Measurements from ENCODE around the gene DNAJC16. TPM values are rescaled to one million over a fixed set of nuclear protein-coding genes. Genes with fewer than 3 reads are reported as not detected.
"Not testable (repeated sequence)": the region's sequence is repeated elsewhere in the genome, so short reads cannot be mapped to it uniquely, and the experiment has no call there.

The DNAJC16 gene
- total RNA-seq, 4 donors from 2014 or later: 20.8 to 64.4 (median 31.8) TPM

- H3K4me1 ChIP-seq: peaks cover 0 to 5% (median 0%) of the 10 kb centered on the region in 4 donors
- TF ChIP-seq CTCF (IDR thresholded peaks at IDR 0.05): no peak
- no peak for TF ChIP-seq POLR2A (IDR thresholded peaks at IDR 0.05)
- H3K36me3 ChIP-seq: peaks cover 0 to 28% (median 0%) of the 10 kb centered on the region in 3 donors
- no peaks in the 10 kb centered on the region for H3K9me3 ChIP-seq
- peak in 1 of 3 donors; percentile 4 for DNase-seq
- no peak overlapping the region for H3K27ac ChIP-seq
- H3K27me3 ChIP-seq: no peaks in the 10 kb centered on the region
- H3K4me3 ChIP-seq: no peak overlapping the region
Measured at GRCh38 chr1:15513192-15513591, 13.5 kb upstream of the DNAJC16 start.

GRCh38 chr1:15513919-15514318 is 12.7 kb upstream of the DNAJC16 start:
- no peak for TF ChIP-seq CTCF (IDR thresholded peaks at IDR 0.05)
- Histone ChIP-seq H3K36me3 (peaks cover 0 to 28% (median 0%) of the 10 kb centered on the region in 3 donors), H3K4me3 (no peak overlapping the region), H3K27ac (no peak overlapping the region), H3K4me1 (peaks cover 0 to 5% (median 0%) of the 10 kb centered on the region in 4 donors), H3K27me3 (no peaks in the 10 kb centered on the region), H3K9me3 (no peaks in the 10 kb centered on the region)
- DNase-seq: no peak

- not testable (repeated sequence) for H3K9me3 ChIP-seq, H3K27ac ChIP-seq
- peaks cover 0 to 28% (median 0%) of the 10 kb centered on the region in 3 donors for H3K36me3 ChIP-seq
Measured at GRCh38 chr1:15514557-15514956, 12.1 kb upstream of the DNAJC16 start.

GRCh38 chr1:15515022-15515663 is 11.5 kb upstream of the DNAJC16 start:
- H3K27me3 ChIP-seq: no peaks in the 10 kb centered on the region
- peaks cover 0 to 5% (median 0%) of the 10 kb centered on the region in 4 donors for H3K4me1 ChIP-seq
- DNase-seq: peak in 1 of 3 donors; percentile 6
- TF ChIP-seq POLR2A (IDR thresholded peaks at IDR 0.05) (no peak), CTCF (IDR thresholded peaks at IDR 0.05) (no peak)
- H3K9me3 ChIP-seq: no peaks in the 10 kb centered on the region
- H3K27ac ChIP-seq: no peak overlapping the region
- H3K4me3 ChIP-seq: no peak overlapping the region
- H3K36me3 ChIP-seq: peaks cover 0 to 28% (median 0%) of the 10 kb centered on the region in 3 donors

More at GRCh38 chr1:15514557-15514956, 12.1 kb upstream of the DNAJC16 start:
- DNase-seq, H3K27me3 ChIP-seq, H3K4me3 ChIP-seq, H3K4me1 ChIP-seq: not testable (repeated sequence)

GRCh38 chr1:15519625-15520024 is 7.0 kb upstream of the DNAJC16 start:
- TF ChIP-seq CTCF (IDR thresholded peaks at IDR 0.05) (no peak), POLR2A (IDR thresholded peaks at IDR 0.05) (no peak)
- Histone ChIP-seq H3K27ac (no peak overlapping the region), H3K36me3 (peaks cover 0 to 16% (median 0%) of the 10 kb centered on the region in 3 donors), H3K4me3 (no peak overlapping the region), H3K27me3 (no peaks in the 10 kb centered on the region), H3K4me1 (peaks cover 0 to 11% (median 2%) of the 10 kb centered on the region in 4 donors), H3K9me3 (no peaks in the 10 kb centered on the region)
- peak in 1 of 3 donors; percentile 27 for DNase-seq

GRCh38 chr1:15521206-15521906 is 5.3 kb upstream of the DNAJC16 start:
- peaks cover 0 to 16% (median 0%) of the 10 kb centered on the region in 3 donors for H3K36me3 ChIP-seq
- H3K4me3 ChIP-seq: not testable (repeated sequence)
- DNase-seq: peak in 1 of 3 donors; percentile 38

More at GRCh38 chr1:15521206-15521906, 5.3 kb upstream of the DNAJC16 start:
- not testable (repeated sequence) for H3K27me3 ChIP-seq, H3K9me3 ChIP-seq, H3K27ac ChIP-seq
- peaks cover 0 to 20% (median 5%) of the 10 kb centered on the region in 4 donors for H3K4me1 ChIP-seq

Measured in Peyer's patch (tissue), 4 donors.